GM13977 (cell line): ENCODE data around the gene PRR5.

Experiments used
- DNase-seq: peaks from one replicate; pipeline ENCODE4 v3.0.0; 2012; ENCODE audit warnings: low spot score
- CTCF ChIP-seq: IDR thresholded peaks from 2 replicates; pipeline ENCODE4 v1.5.1; 2012; ENCODE audit warnings: mild to moderate bottlenecking, control low read depth; ENCODE audit not compliant: insufficient read depth; ENCODE audit errors: extremely low read depth, missing control alignments
- in situ Hi-C: fragments of 300-500 bp; cut with MboI; formaldehyde crosslinking; loops from one replicate; pipeline ENCODE4 v1.12.0; 2022; ENCODE audit warnings: low sequenced_read_pairs, low pct_unique_long_range_greater_than_20kb, mixed read lengths, inconsistent platforms; ENCODE audit not compliant: unreplicated experiment

The PRR5 gene

GRCh38 chr22:44684506-44685383 is 17.3 kb upstream of the PRR5 start:
- peak; percentile 93 for TF ChIP-seq CTCF
- DNase-seq, result peak; percentile 86
- in situ Hi-C loops, result no loop called here

GRCh38 chr22:44685384-44686056 is 16.5 kb upstream of the PRR5 start:
- peak; percentile 73 for DNase-seq
- in situ Hi-C loops, result no loop called here
- no peak for TF ChIP-seq CTCF

GRCh38 chr22:44686873-44687600 is 15.0 kb upstream of the PRR5 start:
- in situ Hi-C loops, result no loop called here
- DNase-seq, result no peak
- no peak for TF ChIP-seq CTCF

- in situ Hi-C loops, result no loop called here
- TF ChIP-seq CTCF, result no peak
- no peak for DNase-seq
Measured at GRCh38 chr22:44689173-44689572, 12.8 kb upstream of the PRR5 start.

GRCh38 chr22:44689915-44690524 is 12.0 kb upstream of the PRR5 start:
- in situ Hi-C loops, result loop anchor here (10.0 kb wide), 1 partner anchor 55 kb away; no protein-coding TSS in a partner anchor
- TF ChIP-seq CTCF, result no peak
- DNase-seq, result no peak
